ENCODE measurements around the gene SLC2A6.

SLC2A6 gene

GRCh38 chr9:133441571-133441970 is 37.3 kb downstream of the SLC2A6 start:
- in situ Hi-C loops (cut with MboI; ENCODE audit: low sequenced_read_pairs) = no loop called here

GRCh38 chr9:133440874-133441273 is 38.0 kb downstream of the SLC2A6 start:
- in situ Hi-C loops (cut with MboI; ENCODE audit: low sequenced_read_pairs) = no loop called here

GRCh38 chr9:133439337-133439736 is 39.6 kb downstream of the SLC2A6 start:
- in situ Hi-C loops (cut with MboI; ENCODE audit: low sequenced_read_pairs) = no loop called here

DNA sequence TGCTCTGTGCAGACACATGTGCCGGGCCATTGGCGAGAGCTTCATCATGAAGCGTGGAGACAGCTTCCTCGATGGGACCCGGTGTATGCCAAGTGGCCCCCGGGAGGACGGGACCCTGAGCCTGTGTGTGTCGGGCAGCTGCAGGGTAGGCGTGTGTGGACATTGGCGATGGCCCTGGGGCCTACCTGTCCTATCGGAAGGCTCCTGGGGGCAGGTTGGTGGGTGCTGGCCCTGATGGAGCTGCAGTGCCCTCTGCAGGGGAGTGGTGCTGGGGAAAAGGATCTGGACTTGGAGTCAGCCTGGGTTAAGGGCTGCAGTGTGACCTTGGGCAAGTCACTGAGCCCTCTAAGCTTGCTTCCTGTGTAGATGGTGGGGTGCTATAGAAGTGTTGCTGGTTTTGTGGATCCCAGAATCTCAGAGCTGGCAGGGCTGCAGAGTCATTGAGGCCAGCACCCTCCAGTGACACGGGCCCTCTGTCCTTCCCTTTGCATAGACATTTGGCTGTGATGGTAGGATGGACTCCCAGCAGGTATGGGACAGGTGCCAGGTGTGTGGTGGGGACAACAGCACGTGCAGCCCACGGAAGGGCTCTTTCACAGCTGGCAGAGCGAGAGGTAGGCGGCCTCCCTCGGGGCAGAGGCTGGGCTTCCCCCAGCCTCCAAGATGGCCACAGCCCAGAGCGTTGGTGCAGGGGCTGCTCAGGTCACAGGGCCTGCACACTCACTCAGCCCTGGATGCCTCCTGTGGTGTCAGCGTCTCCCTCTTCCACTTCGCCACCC is 41.0 kb downstream of the SLC2A6 start:
- in situ Hi-C loops (cut with MboI; ENCODE audit: low sequenced_read_pairs) = no loop called here

DNA sequence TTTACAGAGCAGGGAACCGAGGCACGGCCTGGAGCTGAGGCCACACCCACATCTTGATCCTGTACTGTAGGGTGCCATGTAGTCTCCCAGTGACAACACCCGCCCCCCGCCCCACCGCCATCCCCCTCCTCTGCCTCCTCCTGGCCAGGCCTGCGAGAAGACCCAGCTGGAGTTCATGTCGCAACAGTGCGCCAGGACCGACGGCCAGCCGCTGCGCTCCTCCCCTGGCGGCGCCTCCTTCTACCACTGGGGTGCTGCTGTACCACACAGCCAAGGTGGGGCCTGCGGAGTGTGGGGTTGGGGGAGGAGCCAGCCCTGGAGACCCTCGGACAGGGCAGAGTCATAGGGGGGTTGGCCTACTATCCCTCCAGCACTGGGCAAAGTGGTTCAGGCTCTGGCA is 42.2 kb downstream of the SLC2A6 start:
- in situ Hi-C loops (cut with MboI; ENCODE audit: low sequenced_read_pairs) = no loop called here

GRCh38 chr9:133433351-133433843 is 45.5 kb downstream of the SLC2A6 start:
- in situ Hi-C loops (cut with MboI; ENCODE audit: low sequenced_read_pairs) = no loop called here

GRCh38 chr9:133430244-133430643 is 48.7 kb downstream of the SLC2A6 start:
- in situ Hi-C loops (cut with MboI; ENCODE audit: low sequenced_read_pairs) = no loop called here

DNA sequence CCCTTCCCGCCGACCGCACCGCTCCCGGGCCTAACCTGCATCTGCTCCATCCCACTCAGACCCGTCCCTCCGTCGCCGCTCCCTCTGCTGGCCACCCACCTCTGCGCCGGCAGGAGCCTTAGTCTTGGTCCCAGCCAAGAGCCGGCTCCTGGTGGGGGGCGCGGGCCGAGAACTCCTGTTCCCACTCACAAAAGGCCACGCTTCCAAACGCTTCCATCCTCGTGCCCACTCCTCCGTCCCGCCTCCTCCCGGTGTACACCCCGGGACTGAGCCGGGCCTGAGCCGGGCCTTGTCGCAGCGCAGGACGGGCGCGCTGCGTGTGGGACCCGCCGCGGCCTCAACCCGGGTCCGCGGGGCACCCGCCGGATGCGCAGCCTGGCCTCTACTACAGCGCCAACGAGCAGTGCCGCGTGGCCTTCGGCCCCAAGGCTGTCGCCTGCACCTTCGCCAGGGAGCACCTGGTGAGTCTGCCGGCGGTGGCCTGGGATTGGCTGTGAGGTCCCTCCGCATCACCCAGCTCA is 49.2 kb downstream of the SLC2A6 start:
- in situ Hi-C loops (cut with MboI; ENCODE audit: low sequenced_read_pairs) = no loop called here

- in situ Hi-C loops (cut with MboI; ENCODE audit: low sequenced_read_pairs) = no loop called here
These were observed 49.7 kb downstream of the SLC2A6 start for GRCh38 chr9:133429214-133429613.

DNA sequence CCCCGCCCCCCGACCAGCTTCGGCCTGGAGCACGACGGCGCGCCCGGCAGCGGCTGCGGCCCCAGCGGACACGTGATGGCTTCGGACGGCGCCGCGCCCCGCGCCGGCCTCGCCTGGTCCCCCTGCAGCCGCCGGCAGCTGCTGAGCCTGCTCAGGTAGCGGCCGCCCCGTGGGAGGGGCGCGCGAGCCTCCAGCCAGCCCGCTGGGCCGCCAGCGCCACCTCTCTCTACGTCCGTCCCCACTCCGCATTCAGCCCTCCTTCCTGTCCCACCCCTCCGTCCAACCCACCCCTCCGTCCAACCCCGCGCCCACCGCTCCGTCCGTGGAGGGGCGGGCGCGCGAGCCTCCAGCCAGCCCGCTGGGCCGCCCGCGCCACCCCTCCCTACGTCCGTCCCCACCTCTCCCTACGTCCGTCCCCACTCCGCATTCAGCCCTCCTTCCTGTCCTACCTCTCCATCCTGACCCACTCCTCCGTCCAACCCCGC is 50.2 kb downstream of the SLC2A6 start:
- in situ Hi-C loops (cut with MboI; ENCODE audit: low sequenced_read_pairs) = no loop called here

DNA sequence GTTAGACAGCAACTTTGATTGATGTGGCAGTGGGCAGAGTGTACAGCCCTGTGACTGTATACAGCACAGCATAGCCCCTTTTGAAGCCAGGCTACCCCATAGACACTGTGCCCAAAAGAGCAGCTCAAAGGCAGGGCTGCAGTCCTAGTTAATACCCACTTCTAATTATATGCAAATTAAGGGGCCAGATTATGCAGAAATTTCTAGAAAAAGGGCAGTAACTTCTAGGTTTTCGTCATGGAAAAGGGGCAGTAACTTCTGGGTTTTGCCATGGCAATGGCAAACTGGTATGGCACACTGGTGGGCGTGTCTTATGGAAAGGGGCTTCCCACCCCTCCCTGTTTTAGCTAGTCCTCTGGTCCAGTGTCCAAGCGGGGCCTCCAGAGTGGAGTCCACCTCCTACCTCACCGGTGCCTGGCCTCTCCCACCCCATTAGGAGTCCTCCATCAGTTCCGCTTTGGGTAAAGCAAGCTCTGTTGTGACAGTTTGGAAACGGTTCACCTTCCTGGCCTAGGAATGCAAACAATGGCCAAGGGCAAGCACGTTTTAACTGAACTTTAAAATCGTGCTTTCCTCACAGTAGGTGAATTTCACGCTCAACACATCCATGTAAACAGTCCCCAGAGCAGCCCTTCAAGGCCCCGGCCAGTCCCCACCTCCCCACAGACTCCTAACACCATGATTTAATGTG is 51.1 kb downstream of the SLC2A6 start:
- in situ Hi-C loops (cut with MboI; ENCODE audit: low sequenced_read_pairs) = no loop called here

DNA sequence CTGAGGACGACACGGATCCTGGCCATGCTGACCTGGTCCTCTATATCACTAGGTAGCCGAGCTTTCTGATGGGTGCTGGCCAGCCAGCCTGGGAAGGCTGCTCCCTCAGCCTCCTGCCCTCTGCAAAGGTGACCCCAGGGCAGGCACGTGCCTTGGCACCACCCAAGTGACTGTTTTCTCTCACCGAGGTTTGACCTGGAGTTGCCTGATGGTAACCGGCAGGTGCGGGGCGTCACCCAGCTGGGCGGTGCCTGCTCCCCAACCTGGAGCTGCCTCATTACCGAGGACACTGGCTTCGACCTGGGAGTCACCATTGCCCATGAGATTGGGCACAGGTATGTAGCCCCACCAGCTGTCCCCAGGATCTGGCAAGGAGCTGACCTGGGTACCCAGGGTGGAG is 52.9 kb downstream of the SLC2A6 start:
- in situ Hi-C loops (cut with MboI; ENCODE audit: low sequenced_read_pairs) = no loop called here

GRCh38 chr9:133425049-133425632 is 53.8 kb downstream of the SLC2A6 start:
- in situ Hi-C loops (cut with MboI; ENCODE audit: low sequenced_read_pairs) = no loop called here

- in situ Hi-C loops (cut with MboI; ENCODE audit: low sequenced_read_pairs) = no loop called here
These were observed 54.7 kb downstream of the SLC2A6 start for GRCh38 chr9:133424187-133424586.

GRCh38 chr9:133423216-133423615 is 55.7 kb downstream of the SLC2A6 start:
- in situ Hi-C loops (cut with MboI; ENCODE audit: low sequenced_read_pairs) = no loop called here

GRCh38 chr9:133421615-133422542 is 57.0 kb downstream of the SLC2A6 start, which contains the start of gene ADAMTS13:
Gene ADAMTS13, plus strand, starts transcription at chr9:133422367. Its CDS starts 77 bp downstream, at chr9:133422444.
- in situ Hi-C loops (cut with MboI; ENCODE audit: low sequenced_read_pairs) = no loop called here
